ENCODE results near the gene PTTG1IP2. TPM values are rescaled to one million over a fixed set of nuclear protein-coding genes. Genes with fewer than 3 reads are reported as not detected.

PTTG1IP2 gene
- total RNA-seq, 4 donors from 2014 or later, result not detected

DNA sequence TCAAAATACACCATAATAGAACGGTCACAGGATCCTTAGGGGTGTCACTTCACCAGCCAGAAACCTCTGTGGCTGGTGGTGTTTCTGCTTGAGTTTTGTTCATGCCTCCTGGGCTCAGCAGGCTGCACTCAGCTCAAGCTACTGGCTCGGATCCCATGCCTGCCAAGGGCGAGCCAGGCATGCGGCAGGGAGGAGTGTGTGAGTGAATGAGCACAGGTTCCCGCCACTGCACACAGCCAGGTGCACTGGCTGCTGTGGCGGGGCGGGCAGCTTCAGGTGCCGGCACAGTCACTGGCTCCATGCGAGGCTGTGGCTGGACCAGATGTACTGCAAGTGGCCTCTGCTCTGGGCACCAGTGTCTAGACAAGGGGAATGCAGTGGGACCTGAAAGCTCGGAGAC, 36.7 kb upstream of the PTTG1IP2 start:
- 81 to 86% methylated on average over 10 of the region's 10 CpGs for WGBS, 2 donors
- Histone ChIP-seq H3K36me3 (peaks cover 0 to 11% (median 0%) of the 10 kb centered on the region in 3 donors), H3K4me1 (no peaks in the 10 kb centered on the region), H3K27me3 (no peaks in the 10 kb centered on the region), H3K4me3 (no peak overlapping the region), H3K27ac (no peak overlapping the region), H3K9me3 (peaks cover 0 to 27% (median 1%) of the 10 kb centered on the region in 4 donors)
- no peak for DNase-seq (ENCODE audit: low spot score in 2 of 2)
- TF ChIP-seq EP300 (IDR thresholded peaks at IDR 0.05) (no peak), POLR2A (IDR thresholded peaks at IDR 0.05) (no peak)
- TF ChIP-seq, protein P1, sequence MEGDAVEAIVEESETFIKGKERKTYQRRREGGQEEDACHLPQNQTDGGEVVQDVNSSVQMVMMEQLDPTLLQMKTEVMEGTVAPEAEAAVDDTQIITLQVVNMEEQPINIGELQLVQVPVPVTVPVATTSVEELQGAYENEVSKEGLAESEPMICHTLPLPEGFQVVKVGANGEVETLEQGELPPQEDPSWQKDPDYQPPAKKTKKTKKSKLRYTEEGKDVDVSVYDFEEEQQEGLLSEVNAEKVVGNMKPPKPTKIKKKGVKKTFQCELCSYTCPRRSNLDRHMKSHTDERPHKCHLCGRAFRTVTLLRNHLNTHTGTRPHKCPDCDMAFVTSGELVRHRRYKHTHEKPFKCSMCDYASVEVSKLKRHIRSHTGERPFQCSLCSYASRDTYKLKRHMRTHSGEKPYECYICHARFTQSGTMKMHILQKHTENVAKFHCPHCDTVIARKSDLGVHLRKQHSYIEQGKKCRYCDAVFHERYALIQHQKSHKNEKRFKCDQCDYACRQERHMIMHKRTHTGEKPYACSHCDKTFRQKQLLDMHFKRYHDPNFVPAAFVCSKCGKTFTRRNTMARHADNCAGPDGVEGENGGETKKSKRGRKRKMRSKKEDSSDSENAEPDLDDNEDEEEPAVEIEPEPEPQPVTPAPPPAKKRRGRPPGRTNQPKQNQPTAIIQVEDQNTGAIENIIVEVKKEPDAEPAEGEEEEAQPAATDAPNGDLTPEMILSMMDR (IDR thresholded peaks at IDR 0.05), result no peak

DNA sequence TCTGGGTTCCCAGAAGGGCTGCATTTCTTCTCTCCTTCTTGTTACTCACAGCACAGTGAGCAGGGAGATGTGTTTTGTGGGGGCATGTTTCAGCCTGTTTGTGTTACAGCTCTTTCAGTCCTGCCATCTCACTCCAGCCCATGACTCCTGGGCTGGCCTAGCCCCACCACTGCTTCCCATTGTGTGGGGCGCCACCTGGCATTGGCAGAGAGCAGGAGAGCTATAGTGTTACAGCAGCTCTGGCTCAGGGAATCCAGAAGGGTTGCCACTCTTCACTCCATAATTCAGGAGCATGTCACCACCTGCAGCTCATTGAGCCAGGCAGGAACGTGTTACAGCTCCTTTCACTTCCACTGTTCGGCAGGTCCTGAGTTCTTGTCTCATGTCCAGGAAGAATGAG, 36.2 kb upstream of the PTTG1IP2 start:
- Histone ChIP-seq H3K27me3 (no peaks in the 10 kb centered on the region), H3K36me3 (peaks cover 0 to 11% (median 0%) of the 10 kb centered on the region in 3 donors), H3K4me1 (no peaks in the 10 kb centered on the region), H3K27ac (no peak overlapping the region), H3K9me3 (peaks cover 0 to 27% (median 1%) of the 10 kb centered on the region in 4 donors), H3K4me3 (no peak overlapping the region)
- TF ChIP-seq, protein P1 (IDR thresholded peaks at IDR 0.05), result no peak
- TF ChIP-seq POLR2A (IDR thresholded peaks at IDR 0.05) (no peak), EP300 (IDR thresholded peaks at IDR 0.05) (no peak)
- 90 to 98% methylated on average over 3 of the region's 3 CpGs for WGBS, 2 donors
- DNase-seq (ENCODE audit: low spot score in 2 of 2), result no peak

DNA sequence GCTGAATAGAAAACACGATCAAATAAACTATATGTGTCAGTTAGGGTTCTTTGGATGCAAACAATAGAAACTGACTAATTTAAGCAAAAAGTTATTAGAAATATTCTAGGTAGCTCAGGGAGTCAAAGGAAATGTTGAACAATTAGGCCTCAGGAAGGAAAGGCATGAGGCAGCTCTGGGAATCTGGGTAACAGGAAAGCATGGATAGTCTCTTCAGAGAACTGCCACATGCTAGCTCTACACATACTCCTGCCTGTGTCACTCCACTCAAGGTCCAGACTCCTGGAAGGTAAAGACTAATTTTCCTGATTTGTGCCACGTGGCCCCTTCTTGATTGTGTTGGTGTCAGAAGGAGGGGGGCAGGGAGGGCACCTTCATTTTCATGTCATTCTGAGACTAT, 23.8 kb upstream of the PTTG1IP2 start:
- Histone ChIP-seq H3K4me3 (no peak overlapping the region), H3K27ac (no peak overlapping the region), H3K27me3 (no peaks in the 10 kb centered on the region), H3K9me3 (no peaks in the 10 kb centered on the region), H3K36me3 (no peaks in the 10 kb centered on the region), H3K4me1 (no peaks in the 10 kb centered on the region)
- whole genome bisulfite sequencing, 2 donors, result 66 to 71% methylated on average over 2 of the region's 2 CpGs
- no peak for DNase-seq (ENCODE audit: low spot score in 2 of 2)
- TF ChIP-seq POLR2A (IDR thresholded peaks at IDR 0.05) (no peak), EP300 (IDR thresholded peaks at IDR 0.05) (no peak)
- TF ChIP-seq, protein P1 (IDR thresholded peaks at IDR 0.05), result no peak

DNA sequence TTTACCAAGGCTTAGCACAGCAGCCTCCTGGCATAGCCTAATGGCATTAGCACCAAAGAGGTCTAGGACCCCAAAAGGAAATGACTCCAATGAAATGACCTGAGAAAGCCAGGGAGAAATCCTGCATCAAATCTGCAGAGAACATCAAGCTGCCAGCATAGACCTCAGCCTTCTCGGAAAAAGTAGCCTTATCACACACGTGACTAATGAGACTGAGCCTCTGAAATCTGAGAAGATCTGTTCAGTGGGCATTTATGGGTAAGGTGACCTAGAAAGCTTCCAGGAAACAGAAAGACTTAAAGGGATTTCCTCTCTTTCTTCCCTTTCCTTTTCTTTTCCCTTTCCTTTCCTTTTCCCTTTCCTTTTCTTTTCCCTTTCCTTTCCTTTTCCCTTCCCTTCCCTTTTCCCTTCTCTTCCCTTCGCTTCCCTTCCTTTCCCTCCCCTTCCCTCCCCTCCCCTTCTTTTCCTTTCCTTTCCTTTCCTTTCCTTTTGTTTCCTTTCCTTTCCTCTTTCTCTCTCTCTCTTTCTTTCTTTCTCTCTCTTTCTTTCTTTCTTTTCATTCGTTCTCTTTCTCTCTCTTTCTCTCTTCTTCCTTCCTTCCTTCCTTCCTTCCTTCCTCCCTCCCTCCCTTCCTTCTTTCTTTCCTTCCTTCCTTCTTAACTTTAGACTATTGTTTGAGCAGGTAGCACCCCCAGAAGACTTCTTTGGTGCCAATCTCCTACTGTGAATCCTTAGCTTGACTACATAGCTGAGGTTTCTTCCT, 23.1 kb upstream of the PTTG1IP2 start:
- H3K9me3 ChIP-seq, result no peaks in the 10 kb centered on the region
- no peak overlapping the region for H3K27ac ChIP-seq
- H3K27me3 ChIP-seq, result no peaks in the 10 kb centered on the region
- TF ChIP-seq POLR2A (IDR thresholded peaks at IDR 0.05), result no peak
- TF ChIP-seq, protein P1 (IDR thresholded peaks at IDR 0.05), result no peak
- TF ChIP-seq EP300 (IDR thresholded peaks at IDR 0.05), result no peak
- no peaks in the 10 kb centered on the region for H3K4me1 ChIP-seq
- no peaks in the 10 kb centered on the region for H3K36me3 ChIP-seq
- no peak overlapping the region for H3K4me3 ChIP-seq
- DNase-seq (ENCODE audit: low spot score in 2 of 2), result no peak
- WGBS, 2 donors, result 60 to 63% methylated on average over 4 of the region's 4 CpGs

DNA sequence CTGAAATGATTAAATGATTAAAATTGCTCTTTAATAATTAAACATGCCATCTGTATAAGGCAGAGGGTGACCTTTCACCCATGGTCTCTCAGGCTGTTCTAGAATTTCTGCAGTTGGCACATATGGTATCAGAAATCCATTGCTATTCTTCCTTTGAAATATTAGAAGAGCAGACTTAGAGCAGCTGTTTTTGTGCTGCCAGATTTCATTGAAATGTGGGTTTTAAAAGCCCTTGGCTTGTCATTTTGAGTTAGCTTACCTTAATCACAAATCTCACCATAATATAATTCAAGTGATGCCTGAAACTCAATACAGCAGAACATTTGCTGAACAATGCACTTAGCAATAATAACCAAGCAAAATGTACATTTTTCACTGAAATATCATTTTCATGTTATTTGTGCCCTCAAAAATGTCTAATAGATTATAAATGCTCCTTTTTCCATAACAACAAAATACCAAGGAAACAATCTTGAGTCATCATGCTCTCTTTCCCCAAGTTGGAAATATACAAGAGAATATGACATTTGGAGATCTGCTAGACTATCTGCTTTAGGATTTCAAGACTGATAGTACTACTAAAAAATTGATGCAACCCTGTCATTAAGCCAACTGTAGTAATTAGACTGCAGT, 16.1 kb upstream of the PTTG1IP2 start:
- DNase-seq (ENCODE audit: low spot score in 2 of 2), result no peak
- Histone ChIP-seq H3K27me3 (no peaks in the 10 kb centered on the region), H3K27ac (no peak overlapping the region)

More for the DNA sequence above, 16.1 kb upstream of the PTTG1IP2 start:
- Histone ChIP-seq H3K4me3 (no peak overlapping the region), H3K36me3 (no peaks in the 10 kb centered on the region), H3K9me3 (no peaks in the 10 kb centered on the region), H3K4me1 (peaks cover 0 to 8% (median 0%) of the 10 kb centered on the region in 4 donors)
- TF ChIP-seq POLR2A (IDR thresholded peaks at IDR 0.05), result no peak

Measured in tibial nerve (tissue), 4 donors.